Measurements from ENCODE around the gene CIT. TPM values are rescaled to one million over a fixed set of nuclear protein-coding genes. Genes with fewer than 3 reads are reported as not detected.
A peak's percentile ranks its signal among the peaks of the same experiment; 100 is the strongest.

The CIT gene
- total and polyA plus RNA-seq, 9 of the 15 experiments (the other 6 are each of a cell fraction or from before 2014, with no cell fraction given), result 1.1 to 46.7 (median 21.3) TPM

- peak; percentile 21 to 43 (median 42); a peak in 5 of 6 replicates for TF ChIP-seq CTCF (IDR thresholded peaks at IDR 0.05 in 2 of 3, conservative IDR thresholded peaks at IDR 0.05 in 1 of 3; ENCODE audit: insufficient read depth in 2 of 3, low read depth in 1 of 3, low read length in 3 of 3)
Measured at GRCh38 chr12:119676573-119676972, 200.5 kb downstream of the CIT start (continued).

- Histone ChIP-seq H3K9me1 (ENCODE audit: control insufficient read depth, insufficient read depth, low read length) (no peaks in the 10 kb centered on the region), H3K9me3 (replicated peaks; ENCODE audit: control insufficient read depth, insufficient read depth, low read depth, low read length) (no peaks in the 10 kb centered on the region), H3K4me2 (ENCODE audit: insufficient read depth, low read length) (no peak overlapping the region), H3K27me3 (ENCODE audit: control insufficient read depth in 2 of 2, insufficient read depth in 2 of 2, low read length in 2 of 2) (no peaks in the 10 kb centered on the region), H3K27ac (ENCODE audit: extremely low read depth, low read depth, low read length) (no peak overlapping the region), H4K20me1 (replicated peaks; ENCODE audit: control insufficient read depth, insufficient read depth, low read length) (no peaks in the 10 kb centered on the region), H3K79me2 (ENCODE audit: control insufficient read depth, insufficient read depth, low read length) (peaks cover 50% of the 10 kb centered on the region), H3K9ac (ENCODE audit: insufficient read depth in 1 of 2, low read depth in 2 of 2, low read length in 2 of 2) (no peak overlapping the region), H3K4me3 (no peak overlapping the region), H3K4me1 (replicated peaks in 1 of 2; ENCODE audit: control insufficient read depth in 2 of 2, insufficient read depth in 2 of 2, low read length in 2 of 2) (peaks cover 6 to 26% of the 10 kb centered on the region in 2 experiments; a peak in 4 of 5 replicates), H3K36me3 (ENCODE audit: control insufficient read depth, insufficient read depth, low read length) (peaks cover 99% of the 10 kb centered on the region), H2AFZ (ENCODE audit: low read depth, low read length) (no peak overlapping the region)
- DNase-seq (ENCODE audit: extremely low read depth in 1 of 4, low spot score in 3 of 4), result no peak
- TF ChIP-seq MYNN (IDR thresholded peaks at IDR 0.05) (no peak), MYNN (CRISPR knock-in tag; IDR thresholded peaks at IDR 0.05) (no peak), ESRRB (CRISPR knock-in tag; IDR thresholded peaks at IDR 0.05; ENCODE audit: borderline replicate concordance) (no peak), MLLT1 (IDR thresholded peaks at IDR 0.05) (0 out of 4 replicates have a peak, but pooled peaks of 1 of the 2 experiments have one; percentile 40), HNRNPH1 (optimal IDR thresholded peaks at IDR 0.05; ENCODE audit: low read depth, low read length) (no peak), MTA1 (IDR thresholded peaks at IDR 0.05; ENCODE audit: borderline replicate concordance) (no peak), ZFP30 (CRISPR knock-in tag; IDR thresholded peaks at IDR 0.05; ENCODE audit: borderline replicate concordance) (no peak)
- BruUV-seq (replicated peaks), result no TSS peak
- ChIA-PET POLR2A (interaction anchor here (0.6 to 3.0 kb wide), 4 partner anchors 8 to 26 kb away, joined by 3 to 14 read pairs (median 4); partner anchors contain the start of gene PRKAB1), CTCF (ENCODE audit: low intra/inter-chr PET ratio) (no interaction called here)
- 91% methylated on average over 9 of the region's 9 CpGs for WGBS (ENCODE audit: insufficient coverage, low coverage, missing lambda C conversion rate)
- in situ Hi-C loops (cut with MboI) (no loop called here), intact Hi-C loops (cut with micrococcal nuclease) (no loop called here)
- no peak for ATAC-seq
- FAIRE-seq, result no peak
Measured at GRCh38 chr12:119676022-119676421, 201.1 kb downstream of the CIT start.

Data from K562 (cell line).